GM19328 (cell line): Measurements from ENCODE around the gene NTM.
"Not testable (repeated sequence)": the region's sequence is repeated elsewhere in the genome, so short reads cannot be mapped to it uniquely, and the experiment has no call there.

Experiments
- ATAC-seq: cut with Tn5 transposase; IDR thresholded peaks from one replicate; pipeline ENCODE4 v1.9.1; 2021; ENCODE audit warnings: mild to moderate bottlenecking, moderate library complexity; ENCODE audit not compliant: unreplicated experiment

Gene NTM

GRCh38 chr11:131903074-131903473 lies 532.7 kb downstream of the NTM start:
- ATAC-seq, result no peak

GRCh38 chr11:131904756-131905155 lies 534.3 kb downstream of the NTM start:
- no peak for ATAC-seq

GRCh38 chr11:131906963-131907362 lies 536.5 kb downstream of the NTM start:
- ATAC-seq, result no peak

- no peak for ATAC-seq
Observed at GRCh38 chr11:131907371-131907770, 537.0 kb downstream of the NTM start.

- no peak for ATAC-seq
Observed at GRCh38 chr11:131908316-131908715, 537.9 kb downstream of the NTM start.

GRCh38 chr11:131909426-131910177 lies 539.2 kb downstream of the NTM start:
- no peak for ATAC-seq

GRCh38 chr11:131910178-131910522 lies 539.7 kb downstream of the NTM start:
- ATAC-seq, result no peak

- no peak for ATAC-seq
Observed at GRCh38 chr11:131910523-131911387, 540.3 kb downstream of the NTM start.

GRCh38 chr11:131911388-131912032 lies 541.1 kb downstream of the NTM start:
- not testable (repeated sequence) for ATAC-seq

GRCh38 chr11:131912134-131912533 lies 541.7 kb downstream of the NTM start:
- no peak for ATAC-seq

GRCh38 chr11:131913267-131913666 lies 542.9 kb downstream of the NTM start:
- no peak for ATAC-seq

GRCh38 chr11:131914361-131914774 lies 544.0 kb downstream of the NTM start:
- ATAC-seq, result no peak

- ATAC-seq, result no peak
Observed at GRCh38 chr11:131916638-131917037, 546.2 kb downstream of the NTM start.

GRCh38 chr11:131917634-131918384 lies 547.4 kb downstream of the NTM start:
- ATAC-seq, result no peak

GRCh38 chr11:131918663-131919062 lies 548.2 kb downstream of the NTM start:
- no peak for ATAC-seq

- no peak for ATAC-seq
Observed at GRCh38 chr11:131922220-131922619, 551.8 kb downstream of the NTM start.

- ATAC-seq, result no peak
Observed at GRCh38 chr11:131923309-131923708, 552.9 kb downstream of the NTM start.

GRCh38 chr11:131924001-131924400 lies 553.6 kb downstream of the NTM start:
- no peak for ATAC-seq

- no peak for ATAC-seq
Observed at GRCh38 chr11:131924457-131925201, 554.2 kb downstream of the NTM start.

GRCh38 chr11:131925829-131926228 lies 555.4 kb downstream of the NTM start:
- no peak for ATAC-seq
